ENCODE measurements around the gene ZIC1. TPM values are rescaled to one million over a fixed set of nuclear protein-coding genes. Genes with fewer than 3 reads are reported as not detected.

ZIC1 gene
- total RNA-seq, 2 experiments from 2014 or later = not detected

DNA sequence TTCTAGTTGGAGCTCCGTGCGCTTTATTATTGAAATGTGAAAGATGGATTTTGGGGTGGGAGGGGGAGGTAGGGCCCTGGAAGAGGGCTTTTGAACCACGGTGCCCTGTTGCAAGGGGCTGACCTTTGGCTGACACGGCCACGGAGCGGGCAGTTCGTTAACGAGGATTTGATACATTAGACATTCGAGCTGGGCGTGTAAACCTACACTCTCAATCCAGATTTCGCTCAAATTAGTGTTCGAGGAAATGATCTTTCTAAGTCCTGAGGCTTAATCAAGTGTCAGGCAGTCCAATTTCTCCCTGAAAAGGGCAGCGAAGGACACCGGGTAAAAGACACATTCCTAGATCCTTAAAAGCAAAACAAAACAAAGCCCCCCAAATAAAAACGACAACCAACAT lies 13.0 kb downstream of the ZIC1 start:
- no peak overlapping the region for H3K4me3 Mint-ChIP-seq
- ATAC-seq (no peak), DNase-seq (no peak)
- peaks cover 69% of the 10 kb centered on the region for H3K27me3 Mint-ChIP-seq
- TF ChIP-seq, protein P1, sequence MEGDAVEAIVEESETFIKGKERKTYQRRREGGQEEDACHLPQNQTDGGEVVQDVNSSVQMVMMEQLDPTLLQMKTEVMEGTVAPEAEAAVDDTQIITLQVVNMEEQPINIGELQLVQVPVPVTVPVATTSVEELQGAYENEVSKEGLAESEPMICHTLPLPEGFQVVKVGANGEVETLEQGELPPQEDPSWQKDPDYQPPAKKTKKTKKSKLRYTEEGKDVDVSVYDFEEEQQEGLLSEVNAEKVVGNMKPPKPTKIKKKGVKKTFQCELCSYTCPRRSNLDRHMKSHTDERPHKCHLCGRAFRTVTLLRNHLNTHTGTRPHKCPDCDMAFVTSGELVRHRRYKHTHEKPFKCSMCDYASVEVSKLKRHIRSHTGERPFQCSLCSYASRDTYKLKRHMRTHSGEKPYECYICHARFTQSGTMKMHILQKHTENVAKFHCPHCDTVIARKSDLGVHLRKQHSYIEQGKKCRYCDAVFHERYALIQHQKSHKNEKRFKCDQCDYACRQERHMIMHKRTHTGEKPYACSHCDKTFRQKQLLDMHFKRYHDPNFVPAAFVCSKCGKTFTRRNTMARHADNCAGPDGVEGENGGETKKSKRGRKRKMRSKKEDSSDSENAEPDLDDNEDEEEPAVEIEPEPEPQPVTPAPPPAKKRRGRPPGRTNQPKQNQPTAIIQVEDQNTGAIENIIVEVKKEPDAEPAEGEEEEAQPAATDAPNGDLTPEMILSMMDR (IDR thresholded peaks at IDR 0.05) = no peak
- intact Hi-C loops (cut with micrococcal nuclease) = loop anchor here (5.0 kb wide), 1 partner anchor 35 kb away; no protein-coding TSS in a partner anchor
- peaks cover 4% of the 10 kb centered on the region for H3K9me3 Mint-ChIP-seq
- no peaks in the 10 kb centered on the region for H3K4me1 Mint-ChIP-seq (ENCODE audit: low read depth)
- ChIA-PET POLR2A (no interaction called here), CTCF (interaction anchor here (1.3 kb wide), 1 partner anchor 11 kb away, joined by 3 read pairs; no protein-coding TSS in a partner anchor)
- H3K36me3 Mint-ChIP-seq (ENCODE audit: low read depth) = peaks cover 5% of the 10 kb centered on the region
- no peak overlapping the region for H3K27ac Mint-ChIP-seq

DNA sequence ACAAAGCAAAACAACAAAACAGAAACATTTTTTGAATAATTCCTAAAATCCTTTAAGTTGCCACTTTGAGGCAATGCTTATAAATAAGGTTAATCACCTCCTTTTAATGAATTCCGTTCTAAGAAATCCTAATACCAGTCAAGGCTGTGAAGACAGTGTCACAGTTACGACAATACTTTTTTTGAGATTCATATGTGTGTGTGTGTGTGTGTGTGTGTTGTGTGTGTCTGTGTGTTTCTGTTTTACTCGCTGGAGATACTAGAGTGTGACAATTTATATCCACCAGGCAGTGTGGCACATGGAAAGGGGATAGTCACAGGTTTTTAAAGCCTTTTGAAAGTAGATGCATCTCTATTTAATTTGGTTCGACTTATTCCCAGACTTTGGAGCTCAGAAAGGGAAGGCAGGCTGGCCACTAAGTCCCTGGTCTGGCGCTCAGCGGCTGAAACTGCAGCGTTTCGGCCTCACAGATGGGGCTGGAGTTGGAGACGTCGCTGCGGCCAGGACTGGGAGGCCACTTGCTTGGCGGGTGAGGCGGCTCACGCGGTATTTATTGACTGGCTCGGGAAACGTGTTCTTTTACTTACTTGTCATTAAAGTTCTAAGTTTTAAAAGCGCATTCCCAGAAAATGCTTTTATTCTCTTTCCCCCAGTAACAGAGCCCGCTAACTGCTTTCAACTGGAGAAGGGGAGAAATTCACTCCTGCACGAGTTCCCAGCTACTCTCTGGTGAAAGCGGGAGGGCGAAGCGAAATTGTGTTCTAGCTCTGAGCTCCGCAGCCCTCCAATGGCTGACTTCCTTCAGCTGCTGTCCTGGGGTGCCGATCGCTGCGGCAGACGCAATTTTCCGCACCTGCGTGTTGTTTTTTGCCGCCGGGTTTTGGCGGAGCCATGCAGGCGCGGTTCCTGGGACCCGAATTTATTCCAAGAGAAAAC lies 13.7 kb downstream of the ZIC1 start:
- POLR2A ChIA-PET = no interaction called here
- CTCF ChIA-PET = interaction anchor here (1.3 kb wide), 1 partner anchor 11 kb away, joined by 3 read pairs; no protein-coding TSS in a partner anchor
- ATAC-seq (no peak), DNase-seq (no peak)
- Mint-ChIP-seq H3K27ac (no peak overlapping the region), H3K4me1 (ENCODE audit: low read depth) (no peaks in the 10 kb centered on the region), H3K27me3 (peaks cover 63% of the 10 kb centered on the region), H3K4me3 (no peak overlapping the region), H3K36me3 (ENCODE audit: low read depth) (peaks cover 5% of the 10 kb centered on the region), H3K9me3 (peaks cover 4% of the 10 kb centered on the region)
- intact Hi-C loops (cut with micrococcal nuclease) = loop anchor here (5.0 kb wide), 1 partner anchor 36 kb away; no protein-coding TSS in a partner anchor
- TF ChIP-seq, protein P1 (IDR thresholded peaks at IDR 0.05) = no peak

DNA sequence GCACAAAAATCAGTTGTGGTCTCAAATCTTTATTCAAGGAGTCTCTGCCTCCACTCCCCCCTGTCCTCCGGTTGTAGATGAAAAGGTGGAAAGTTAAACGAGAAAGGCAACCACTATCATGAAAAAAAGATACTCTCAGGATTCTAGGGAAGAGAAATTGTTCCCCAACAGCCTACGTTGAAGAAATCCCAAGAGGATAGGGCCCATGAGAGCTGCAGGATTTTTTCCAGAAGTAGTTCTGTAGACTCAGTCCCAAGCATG lies 14.3 kb downstream of the ZIC1 start:
- Mint-ChIP-seq H3K36me3 (ENCODE audit: low read depth) (peaks cover 5% of the 10 kb centered on the region), H3K4me3 (no peak overlapping the region), H3K27me3 (peaks cover 57% of the 10 kb centered on the region), H3K27ac (no peak overlapping the region), H3K9me3 (peaks cover 4% of the 10 kb centered on the region), H3K4me1 (ENCODE audit: low read depth) (no peaks in the 10 kb centered on the region)
- intact Hi-C loops (cut with micrococcal nuclease) = loop anchor here (5.0 kb wide), 1 partner anchor 36 kb away; no protein-coding TSS in a partner anchor
- no peak for ATAC-seq
- TF ChIP-seq, protein P1 (IDR thresholded peaks at IDR 0.05) = no peak
- CTCF ChIA-PET = no interaction called here
- POLR2A ChIA-PET = no interaction called here
- no peak for DNase-seq

DNA sequence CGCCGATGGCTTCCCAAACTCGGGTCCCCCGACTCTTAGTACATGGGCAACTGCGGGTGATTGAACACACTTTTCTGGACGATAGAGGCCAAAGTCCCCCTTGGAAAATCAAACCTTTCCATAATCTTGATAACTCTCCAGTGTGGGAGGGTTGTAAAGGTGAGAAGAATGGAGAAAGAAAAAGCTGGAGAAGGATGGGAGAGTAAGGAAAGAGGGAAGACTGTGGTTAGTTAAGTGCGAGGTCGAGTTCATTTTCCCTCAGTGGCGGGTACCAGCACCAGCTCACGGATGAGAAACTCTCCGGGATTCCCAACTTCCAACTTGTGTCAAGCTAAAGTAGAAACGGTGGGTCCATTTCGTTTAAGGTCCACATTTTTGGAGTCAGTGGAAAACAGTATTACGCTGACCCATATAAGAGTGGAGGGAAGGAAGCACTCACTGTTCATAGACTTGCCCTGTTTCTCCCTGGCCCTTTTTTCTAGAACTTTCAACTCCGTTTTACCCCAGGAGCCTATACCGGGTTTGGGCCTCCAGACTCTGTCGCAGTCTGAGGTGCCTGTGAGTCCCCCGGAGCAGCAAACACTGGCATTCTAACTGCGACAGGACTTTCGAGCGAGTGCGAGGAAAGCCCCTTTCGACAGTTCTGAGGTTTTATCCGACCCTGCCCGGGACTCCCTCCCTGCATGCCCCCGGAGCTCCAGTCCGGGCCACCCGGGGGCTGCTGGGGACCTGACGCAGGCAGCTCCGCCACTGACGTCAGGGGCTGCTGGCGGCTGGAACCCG lies 14.8 kb downstream of the ZIC1 start:
- ATAC-seq (no peak), DNase-seq (no peak)
- Mint-ChIP-seq H3K27me3 (peaks cover 52% of the 10 kb centered on the region), H3K27ac (no peak overlapping the region), H3K9me3 (peaks cover 4% of the 10 kb centered on the region), H3K4me3 (no peak overlapping the region), H3K4me1 (ENCODE audit: low read depth) (no peaks in the 10 kb centered on the region), H3K36me3 (ENCODE audit: low read depth) (peaks cover 3% of the 10 kb centered on the region)
- CTCF ChIA-PET = no interaction called here
- POLR2A ChIA-PET = no interaction called here
- intact Hi-C loops (cut with micrococcal nuclease) = loop anchor here (5.0 kb wide), 1 partner anchor 37 kb away; no protein-coding TSS in a partner anchor
- TF ChIP-seq, protein P1 (IDR thresholded peaks at IDR 0.05) = no peak
